ENCODE measurements around the gene TMED1.
"Not testable (repeated sequence)": the region's sequence is repeated elsewhere in the genome, so short reads cannot be mapped to it uniquely, and the experiment has no call there.

DNA sequence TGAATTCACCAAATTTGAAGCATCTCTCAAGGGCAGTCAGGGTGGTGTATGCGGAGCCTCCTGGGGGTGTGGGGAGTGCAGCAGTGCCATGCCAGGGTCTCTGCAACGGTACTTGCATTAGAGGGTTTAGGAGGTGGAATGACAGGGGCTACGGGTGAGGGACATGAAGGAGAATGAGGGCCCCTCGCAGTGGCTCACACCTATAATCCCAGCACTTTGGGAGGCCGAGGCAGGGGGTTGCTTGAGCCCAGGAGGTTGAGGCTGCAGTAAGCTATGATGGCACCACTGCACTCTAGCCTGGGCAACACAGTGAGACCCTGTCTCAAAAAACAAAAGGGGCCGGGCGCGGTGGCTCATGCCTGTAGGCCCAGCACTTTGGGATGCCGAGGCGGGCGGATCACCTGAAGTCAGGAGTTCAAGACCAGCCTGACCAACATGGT, 33.9 kb upstream of the TMED1 start:
- TF ChIP-seq, protein P1, sequence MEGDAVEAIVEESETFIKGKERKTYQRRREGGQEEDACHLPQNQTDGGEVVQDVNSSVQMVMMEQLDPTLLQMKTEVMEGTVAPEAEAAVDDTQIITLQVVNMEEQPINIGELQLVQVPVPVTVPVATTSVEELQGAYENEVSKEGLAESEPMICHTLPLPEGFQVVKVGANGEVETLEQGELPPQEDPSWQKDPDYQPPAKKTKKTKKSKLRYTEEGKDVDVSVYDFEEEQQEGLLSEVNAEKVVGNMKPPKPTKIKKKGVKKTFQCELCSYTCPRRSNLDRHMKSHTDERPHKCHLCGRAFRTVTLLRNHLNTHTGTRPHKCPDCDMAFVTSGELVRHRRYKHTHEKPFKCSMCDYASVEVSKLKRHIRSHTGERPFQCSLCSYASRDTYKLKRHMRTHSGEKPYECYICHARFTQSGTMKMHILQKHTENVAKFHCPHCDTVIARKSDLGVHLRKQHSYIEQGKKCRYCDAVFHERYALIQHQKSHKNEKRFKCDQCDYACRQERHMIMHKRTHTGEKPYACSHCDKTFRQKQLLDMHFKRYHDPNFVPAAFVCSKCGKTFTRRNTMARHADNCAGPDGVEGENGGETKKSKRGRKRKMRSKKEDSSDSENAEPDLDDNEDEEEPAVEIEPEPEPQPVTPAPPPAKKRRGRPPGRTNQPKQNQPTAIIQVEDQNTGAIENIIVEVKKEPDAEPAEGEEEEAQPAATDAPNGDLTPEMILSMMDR (IDR thresholded peaks at IDR 0.05) = not testable (repeated sequence)
- not testable (repeated sequence) for TF ChIP-seq POLR2A (IDR thresholded peaks at IDR 0.05)

Data from thyroid gland (tissue), 4 donors.